Measurements from ENCODE around the gene SLIT3. TPM values are rescaled to one million over a fixed set of nuclear protein-coding genes. Genes with fewer than 3 reads are reported as not detected.

SLIT3 gene
- total RNA-seq, 4 donors from 2014 or later, result 46.3 to 89.0 (median 68.0) TPM

DNA sequence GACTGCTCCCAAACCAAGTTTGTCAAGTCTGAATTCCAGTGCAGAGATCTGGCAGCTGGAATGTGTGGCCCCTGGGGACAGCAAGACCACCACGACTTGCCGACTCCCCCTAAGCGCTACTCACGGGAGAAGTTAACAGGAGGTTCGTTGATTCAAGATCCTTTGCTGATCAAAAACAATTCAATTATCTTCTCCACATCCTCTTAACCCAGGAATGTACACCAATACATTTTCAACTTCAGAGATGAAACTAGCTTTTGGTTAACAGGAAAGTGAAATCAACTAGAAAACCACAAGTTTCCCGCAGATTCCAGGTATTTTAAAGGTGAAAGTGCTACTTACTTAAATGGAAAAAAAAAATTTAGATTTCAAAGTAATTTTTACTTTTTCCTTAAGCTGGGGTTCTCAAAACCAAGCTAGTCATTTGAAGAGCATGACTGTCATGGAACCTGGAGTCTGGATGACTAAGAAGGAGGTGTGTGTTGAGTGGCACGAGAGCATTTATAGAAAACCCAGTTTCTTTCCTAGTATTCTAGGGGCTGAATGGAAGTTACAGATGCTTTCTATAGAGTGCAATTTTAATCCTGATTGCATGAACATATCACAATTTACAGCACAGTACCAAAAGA, 464.2 kb downstream of the SLIT3 start:
- no peak for DNase-seq (ENCODE audit: low spot score)

GRCh38 chr5:168833936-168834335, 467.0 kb downstream of the SLIT3 start:
- ATAC-seq (ENCODE audit: low FRiP score), result no peak
- TF ChIP-seq CTCF (IDR thresholded peaks at IDR 0.05), result no peak
- DNase-seq (ENCODE audit: low spot score), result no peak

More for the DNA sequence above, 464.2 kb downstream of the SLIT3 start:
- ATAC-seq (ENCODE audit: low FRiP score), result no peak
- TF ChIP-seq CTCF (IDR thresholded peaks at IDR 0.05), result no peak

- TF ChIP-seq CTCF (IDR thresholded peaks at IDR 0.05), result no peak
- DNase-seq (ENCODE audit: low spot score), result no peak
- no peak for ATAC-seq (ENCODE audit: low FRiP score)
Observed at GRCh38 chr5:168833383-168833782, 467.6 kb downstream of the SLIT3 start.

DNA sequence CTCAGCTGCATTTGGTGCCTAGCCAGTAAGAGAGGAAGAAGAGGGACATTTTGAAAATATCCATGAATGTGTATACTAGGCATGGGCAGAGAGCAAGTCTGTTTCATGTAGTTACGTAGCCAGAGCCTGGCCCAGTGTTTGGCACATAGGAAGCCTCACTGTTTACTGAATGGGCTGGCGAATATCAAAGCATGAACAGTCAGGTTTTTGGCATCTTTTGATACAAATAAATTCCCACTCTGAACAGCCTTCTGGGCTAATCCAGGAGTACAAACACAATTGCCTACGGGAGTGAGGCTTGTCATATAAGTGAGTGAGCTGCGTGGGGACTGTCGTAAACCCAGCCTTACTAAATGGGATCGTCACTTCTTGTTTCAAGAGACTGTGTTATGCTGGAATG, 468.6 kb downstream of the SLIT3 start:
- no peak for TF ChIP-seq CTCF (IDR thresholded peaks at IDR 0.05)
- DNase-seq (ENCODE audit: low spot score) (no peak), ATAC-seq (ENCODE audit: low FRiP score) (no peak)

GRCh38 chr5:168831383-168831782, 469.6 kb downstream of the SLIT3 start:
- no peak for TF ChIP-seq CTCF (IDR thresholded peaks at IDR 0.05)
- ATAC-seq (ENCODE audit: low FRiP score) (no peak), DNase-seq (ENCODE audit: low spot score) (no peak)

GRCh38 chr5:168830833-168831232, 470.1 kb downstream of the SLIT3 start:
- no peak for ATAC-seq (ENCODE audit: low FRiP score)
- DNase-seq (ENCODE audit: low spot score), result no peak
- TF ChIP-seq CTCF (IDR thresholded peaks at IDR 0.05), result no peak

GRCh38 chr5:168829922-168830417, 471.0 kb downstream of the SLIT3 start:
- ATAC-seq (ENCODE audit: low FRiP score), result no peak
- DNase-seq (ENCODE audit: low spot score), result no peak
- no peak for TF ChIP-seq CTCF (IDR thresholded peaks at IDR 0.05)

Data from omental fat pad (tissue), 4 donors.